CD8-positive, alpha-beta T cell (primary cell): ENCODE data around the gene ST14. TPM values are rescaled to one million over a fixed set of nuclear protein-coding genes. Genes with fewer than 3 reads are reported as not detected.

Source experiments
- total RNA-seq, 46 experiments: library from RNA in 2 of 46; stranded (reverse) in 2 of 46; gene quantifications; one replicate each; pipeline ENCODE4 v1.2.3 and lab custom pipeline; 2021 to 2026

Gene ST14
- total RNA-seq, 2 experiments from 2014 or later: 0.16 to 0.17 TPM

Other genes starting within 250 kb of the ST14 start
- gene PRDM10, start 156.9 kb upstream of the ST14 start, total RNA-seq: 1 to 10 TPM; 9.2 TPM
- gene APLP2, start 89.9 kb upstream of the ST14 start, total RNA-seq: 10 to 100 TPM; 23.2 to 24.7 TPM
- gene ZBTB44, start 155.1 kb downstream of the ST14 start, total RNA-seq: 10 to 100 TPM; 31.8 to 35.0 TPM